GM21825 (cell line): Measurements from ENCODE around the gene TMEM150B.

Source experiments
- ATAC-seq: cut with Tn5 transposase; IDR thresholded peaks from one replicate; pipeline ENCODE4 v1.9.1; 2021; ENCODE audit warnings: mild to moderate bottlenecking, moderate library complexity; ENCODE audit not compliant: unreplicated experiment

Gene TMEM150B

GRCh38 chr19:55308281-55308680 is 16.9 kb downstream of the TMEM150B start:
- ATAC-seq = no peak

- no peak for ATAC-seq
These were observed 18.4 kb downstream of the TMEM150B start for GRCh38 chr19:55306712-55307111.

GRCh38 chr19:55305983-55306562 is 19.1 kb downstream of the TMEM150B start:
- no peak for ATAC-seq

GRCh38 chr19:55305491-55305890 is 19.6 kb downstream of the TMEM150B start:
- ATAC-seq = no peak

- ATAC-seq = no peak
These were observed 20.2 kb downstream of the TMEM150B start for GRCh38 chr19:55304980-55305379.

- ATAC-seq = no peak
These were observed 20.7 kb downstream of the TMEM150B start for GRCh38 chr19:55304279-55304978.

GRCh38 chr19:55303477-55303876 is 21.7 kb downstream of the TMEM150B start:
- ATAC-seq = no peak

GRCh38 chr19:55302318-55302703 is 22.8 kb downstream of the TMEM150B start:
- ATAC-seq = no peak

- ATAC-seq = peak; percentile 58
These were observed 23.5 kb downstream of the TMEM150B start for GRCh38 chr19:55301459-55302317.

GRCh38 chr19:55300886-55301458 is 24.2 kb downstream of the TMEM150B start:
- no peak for ATAC-seq

GRCh38 chr19:55299991-55300390 is 25.1 kb downstream of the TMEM150B start:
- ATAC-seq = no peak

- no peak for ATAC-seq
These were observed 27.9 kb downstream of the TMEM150B start for GRCh38 chr19:55297267-55297666.

GRCh38 chr19:55289117-55289796 is 35.9 kb downstream of the TMEM150B start:
- ATAC-seq = no peak

GRCh38 chr19:55287361-55288079 is 37.6 kb downstream of the TMEM150B start:
- ATAC-seq = no peak

GRCh38 chr19:55285229-55285890 is 39.8 kb downstream of the TMEM150B start:
- no peak for ATAC-seq

- ATAC-seq = no peak
These were observed 40.6 kb downstream of the TMEM150B start for GRCh38 chr19:55284405-55285058.

- no peak for ATAC-seq
These were observed 41.4 kb downstream of the TMEM150B start, which contains the start of gene BRSK1 for GRCh38 chr19:55283548-55284377. Gene BRSK1, plus strand, starts transcription at chr19:55283997. Its CDS starts 446 bp downstream, at chr19:55284443.
